Hepatocyte (in vitro differentiated cells): Measurements from ENCODE around the gene WASF3. TPM values are rescaled to one million over a fixed set of nuclear protein-coding genes. Genes with fewer than 3 reads are reported as not detected.

Experiments used
- DNase-seq: peaks from one replicate; pipeline ENCODE4 v3.0.0-alpha.2; 2016; ENCODE audit warnings: low spot score
- H2AFZ ChIP-seq: fragments of 200-600 bp; sonication (generic); 2 replicates; pipeline ENCODE4 v1.6.0; 2016; ENCODE audit warnings: antibody characterized with exemption, mild to moderate bottlenecking
- H3K27ac ChIP-seq: fragments of 200-600 bp; sonication (generic); 2 replicates; pipeline ENCODE4 v1.5.1; 2016; ENCODE audit warnings: mild to moderate bottlenecking
- H3K27me3 ChIP-seq: fragments of 200-600 bp; sonication (generic); 2 replicates; pipeline ENCODE4 v1.6.1; 2016
- H3K36me3 ChIP-seq: fragments of 200-600 bp; sonication (generic); replicated peaks from 2 replicates; pipeline ENCODE4 v1.5.1; 2016; ENCODE audit warnings: low read depth; ENCODE audit not compliant: insufficient read depth
- H3K4me1 ChIP-seq: fragments of 200-600 bp; sonication (generic); 2 replicates; pipeline ENCODE4 v1.5.1; 2016; ENCODE audit warnings: mild to moderate bottlenecking, moderate library complexity; ENCODE audit not compliant: insufficient read depth
- H3K4me2 ChIP-seq: fragments of 200-600 bp; sonication (generic); 2 replicates; pipeline ENCODE4 v1.6.0; 2016
- H3K4me3 ChIP-seq: fragments of 200-600 bp; sonication (generic); 2 replicates; pipeline ENCODE4 v1.5.1; 2016; ENCODE audit warnings: mild to moderate bottlenecking
- H3K79me2 ChIP-seq: fragments of 200-600 bp; sonication (generic); 2 replicates; pipeline ENCODE4 v1.6.0; 2017; ENCODE audit warnings: mild to moderate bottlenecking
- H3K9me2 ChIP-seq: fragments of 200-600 bp; sonication (generic); replicated peaks from 2 replicates; pipeline ENCODE4 v1.6.0; 2017; ENCODE audit warnings: mild to moderate bottlenecking; ENCODE audit not compliant: insufficient read depth
- H3K9me3 ChIP-seq: fragments of 200-600 bp; sonication (generic); 2 replicates; pipeline ENCODE4 v1.5.1; 2016; ENCODE audit warnings: low read depth, mild to moderate bottlenecking
- H4K20me1 ChIP-seq: fragments of 200-600 bp; sonication (generic); 2 replicates; pipeline ENCODE4 v1.6.0; 2016; ENCODE audit warnings: mild to moderate bottlenecking; ENCODE audit not compliant: insufficient read depth, poor library complexity, severe bottlenecking
- EZH2 ChIP-seq: fragments of 200-600 bp; sonication (generic); IDR thresholded peaks from 2 replicates; pipeline ENCODE4 v1.6.1; 2016; ENCODE audit warnings: antibody characterized with exemption, mild to moderate bottlenecking, borderline replicate concordance
- EZH2phosphoT487 ChIP-seq: fragments of 200-600 bp; sonication (generic); IDR thresholded peaks from one replicate; pipeline ENCODE4 v1.6.1; 2018; ENCODE audit warnings: antibody characterized with exemption, mild to moderate bottlenecking, low read depth, moderate library complexity; ENCODE audit not compliant: unreplicated experiment, severe bottlenecking
- WGBS: methylation state at CpG from one replicate; pipeline ENCODE4 v1.1.6; 2016; ENCODE audit warnings: low lambda C conversion rate; ENCODE audit errors: missing lambda C conversion rate; 5-methylcytosine and 5-hydroxymethylcytosine counted together
- polyA plus RNA-seq: library from polyadenylated mRNA; unstranded; fragments of >200 nt; fragmentation: Nextera tagmentation; extraction: Ambion mirVana; gene quantifications from 2 replicates; pipeline ENCODE4 v1.2.1, GENCODE V29; 2016
- total RNA-seq: library from RNA; depleted of rRNA; stranded (reverse); fragments of >200 nt; gene quantifications from 2 replicates; pipeline ENCODE4 v1.2.3, GENCODE V29; 2014
- TF ChIP-seq, protein P1 (sequence below): fragments of 200-600 bp; sonication (generic); IDR thresholded peaks from 2 replicates; pipeline ENCODE4 v1.5.1; 2016; ENCODE audit warnings: antibody characterized with exemption, mild to moderate bottlenecking; ENCODE audit not compliant: poor library complexity

WASF3 gene
- total and polyA plus RNA-seq, 2 experiments from 2014 or later = 10.4 to 17.8 TPM

- H3K4me2 ChIP-seq = no peak overlapping the region
- 87% methylated on average over 5 of the region's 5 CpGs for WGBS
- H3K79me2 ChIP-seq = no peaks in the 10 kb centered on the region
- H2AFZ ChIP-seq = no peak overlapping the region
- no peaks in the 10 kb centered on the region for H4K20me1 ChIP-seq
- H3K27ac ChIP-seq = no peak overlapping the region
- H3K9me3 ChIP-seq = no peaks in the 10 kb centered on the region
- no peak for TF ChIP-seq EZH2phosphoT487
- TF ChIP-seq, protein P1, sequence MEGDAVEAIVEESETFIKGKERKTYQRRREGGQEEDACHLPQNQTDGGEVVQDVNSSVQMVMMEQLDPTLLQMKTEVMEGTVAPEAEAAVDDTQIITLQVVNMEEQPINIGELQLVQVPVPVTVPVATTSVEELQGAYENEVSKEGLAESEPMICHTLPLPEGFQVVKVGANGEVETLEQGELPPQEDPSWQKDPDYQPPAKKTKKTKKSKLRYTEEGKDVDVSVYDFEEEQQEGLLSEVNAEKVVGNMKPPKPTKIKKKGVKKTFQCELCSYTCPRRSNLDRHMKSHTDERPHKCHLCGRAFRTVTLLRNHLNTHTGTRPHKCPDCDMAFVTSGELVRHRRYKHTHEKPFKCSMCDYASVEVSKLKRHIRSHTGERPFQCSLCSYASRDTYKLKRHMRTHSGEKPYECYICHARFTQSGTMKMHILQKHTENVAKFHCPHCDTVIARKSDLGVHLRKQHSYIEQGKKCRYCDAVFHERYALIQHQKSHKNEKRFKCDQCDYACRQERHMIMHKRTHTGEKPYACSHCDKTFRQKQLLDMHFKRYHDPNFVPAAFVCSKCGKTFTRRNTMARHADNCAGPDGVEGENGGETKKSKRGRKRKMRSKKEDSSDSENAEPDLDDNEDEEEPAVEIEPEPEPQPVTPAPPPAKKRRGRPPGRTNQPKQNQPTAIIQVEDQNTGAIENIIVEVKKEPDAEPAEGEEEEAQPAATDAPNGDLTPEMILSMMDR = no peak
- TF ChIP-seq EZH2 = no peak
- no peaks in the 10 kb centered on the region for H3K4me1 ChIP-seq
- H3K9me2 ChIP-seq = no peaks in the 10 kb centered on the region
- no peak for DNase-seq
- no peaks in the 10 kb centered on the region for H3K36me3 ChIP-seq
- no peak overlapping the region for H3K4me3 ChIP-seq
- no peaks in the 10 kb centered on the region for H3K27me3 ChIP-seq
Measured at GRCh38 chr13:26718872-26719271, 161.4 kb downstream of the WASF3 start.

DNA sequence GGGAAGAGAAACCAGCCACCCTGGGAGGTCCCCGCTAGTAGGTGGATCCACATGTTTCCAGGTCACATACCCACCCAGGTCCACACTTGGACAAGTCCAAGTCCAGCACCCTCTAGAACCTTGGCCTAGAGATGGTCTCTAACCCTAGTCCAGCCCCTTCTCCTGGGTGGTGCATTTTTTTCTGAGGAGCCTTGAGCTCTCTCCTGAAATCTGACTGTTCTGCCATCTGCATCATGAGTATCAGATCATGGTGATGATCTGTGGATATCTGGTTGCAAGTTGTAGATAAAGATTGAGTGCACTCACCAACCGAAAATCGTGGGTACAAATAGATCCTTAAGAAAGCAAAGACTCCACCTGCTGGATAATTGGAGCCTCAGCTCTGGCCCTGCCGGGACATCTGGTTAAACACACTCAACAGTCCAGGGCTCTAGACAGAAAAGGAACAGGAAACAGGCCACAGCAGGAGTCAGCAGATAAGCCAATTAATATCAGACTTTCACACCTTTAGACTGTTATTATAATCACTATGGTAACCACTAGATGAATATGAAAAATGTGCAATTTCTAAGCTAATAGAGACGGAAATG lies 162.0 kb downstream of the WASF3 start:
- no peak overlapping the region for H2AFZ ChIP-seq
- H3K9me3 ChIP-seq = no peaks in the 10 kb centered on the region
- H3K36me3 ChIP-seq = no peaks in the 10 kb centered on the region
- no peak overlapping the region for H3K4me3 ChIP-seq
- DNase-seq = no peak
- no peaks in the 10 kb centered on the region for H3K9me2 ChIP-seq
- H3K79me2 ChIP-seq = no peaks in the 10 kb centered on the region
- no peak overlapping the region for H3K27ac ChIP-seq
- no peaks in the 10 kb centered on the region for H4K20me1 ChIP-seq
- H3K4me1 ChIP-seq = no peaks in the 10 kb centered on the region
- no peaks in the 10 kb centered on the region for H3K27me3 ChIP-seq
- 61% methylated on average over 5 of the region's 5 CpGs for WGBS
- no peak overlapping the region for H3K4me2 ChIP-seq
- TF ChIP-seq EZH2phosphoT487 (no peak), EZH2 (no peak)
- TF ChIP-seq, protein P1 = peak; percentile 5

DNA sequence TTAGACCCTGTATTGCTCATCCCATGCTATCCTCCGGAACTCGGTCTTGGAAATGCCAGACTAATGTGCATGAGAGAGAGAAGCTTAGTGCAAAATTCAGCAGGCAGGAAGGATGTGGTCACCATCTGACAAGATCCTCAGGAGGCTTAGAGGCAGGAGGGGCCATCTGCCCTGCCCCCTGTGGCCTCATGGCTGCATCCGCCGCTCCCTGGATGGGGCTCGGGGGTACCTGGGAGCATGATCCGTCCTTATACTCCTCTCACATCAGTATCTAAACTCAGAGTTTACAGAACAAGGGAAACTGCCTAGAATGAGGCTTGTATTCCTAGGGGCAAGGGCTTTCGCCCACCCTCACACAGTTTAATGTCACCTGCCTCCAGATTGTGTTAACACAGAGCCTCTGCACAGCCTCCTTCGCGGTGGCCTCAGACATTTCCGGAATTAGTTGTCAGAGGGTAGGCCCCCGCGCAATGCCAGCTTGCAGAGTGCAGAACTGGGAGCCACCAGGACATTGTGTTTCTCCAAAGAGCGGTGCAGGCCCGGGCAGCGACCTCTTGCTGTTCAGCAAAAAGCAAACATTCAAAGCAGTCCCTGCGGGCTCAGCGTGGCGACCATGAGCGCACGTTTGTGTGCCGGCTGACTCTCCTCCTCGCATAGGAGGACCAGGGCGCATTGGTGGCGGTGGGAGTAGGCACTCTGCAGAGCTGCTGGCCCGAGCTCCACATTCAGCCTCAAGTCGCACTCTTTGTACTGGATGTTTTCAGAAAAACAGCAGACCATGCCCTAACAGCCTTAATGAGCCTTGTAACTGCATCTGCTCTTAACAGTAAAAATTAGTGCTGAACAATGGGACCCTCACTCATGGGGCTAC lies 164.0 kb downstream of the WASF3 start:
- Histone ChIP-seq H3K4me1 (no peaks in the 10 kb centered on the region), H3K9me2 (no peaks in the 10 kb centered on the region), H3K36me3 (no peaks in the 10 kb centered on the region), H4K20me1 (no peaks in the 10 kb centered on the region), H3K4me2 (no peak overlapping the region), H2AFZ (no peak overlapping the region), H3K27ac (no peak overlapping the region), H3K9me3 (no peaks in the 10 kb centered on the region), H3K4me3 (no peak overlapping the region), H3K79me2 (no peaks in the 10 kb centered on the region), H3K27me3 (no peaks in the 10 kb centered on the region)
- WGBS = 91% methylated on average over 26 of the region's 26 CpGs
- no peak for DNase-seq
- TF ChIP-seq, protein P1 = no peak
- TF ChIP-seq EZH2 = no peak
- no peak for TF ChIP-seq EZH2phosphoT487
